ENCODE measurements around the gene EDC3.
A peak's percentile ranks its signal among the peaks of the same experiment; 100 is the strongest.
"Not testable (repeated sequence)": the region's sequence is repeated elsewhere in the genome, so short reads cannot be mapped to it uniquely, and the experiment has no call there.

The EDC3 gene

GRCh38 chr15:74695597-74696397 is at the start of gene EDC3:
EDC3 (minus strand) TSS chr15:74696024; CDS start chr15:74675124, 20,900 bp downstream.
- peak; percentile 73 for DNase-seq (ENCODE audit: low read depth)

- no peak for DNase-seq (ENCODE audit: low read depth)
These were observed 46.6 kb upstream of the EDC3 start for GRCh38 chr15:74742422-74742821.

GRCh38 chr15:74738239-74738638 is 42.4 kb upstream of the EDC3 start:
- DNase-seq (ENCODE audit: low read depth): not testable (repeated sequence)

GRCh38 chr15:74735305-74735704 is 39.5 kb upstream of the EDC3 start:
- DNase-seq (ENCODE audit: low read depth): no peak

- no peak for DNase-seq (ENCODE audit: low read depth)
These were observed 37.4 kb upstream of the EDC3 start for GRCh38 chr15:74733269-74733668.

- no peak for DNase-seq (ENCODE audit: low read depth)
These were observed 37.0 kb upstream of the EDC3 start for GRCh38 chr15:74732846-74733245.

- no peak for DNase-seq (ENCODE audit: low read depth)
These were observed 34.9 kb upstream of the EDC3 start for GRCh38 chr15:74730619-74731316.

- not testable (repeated sequence) for DNase-seq (ENCODE audit: low read depth)
These were observed 33.5 kb upstream of the EDC3 start for GRCh38 chr15:74729372-74729771.

GRCh38 chr15:74728699-74729098 is 32.9 kb upstream of the EDC3 start:
- not testable (repeated sequence) for DNase-seq (ENCODE audit: low read depth)

- DNase-seq (ENCODE audit: low read depth): no peak
These were observed 31.9 kb upstream of the EDC3 start for GRCh38 chr15:74727727-74728126.

GRCh38 chr15:74726774-74727164 is 30.9 kb upstream of the EDC3 start:
- DNase-seq (ENCODE audit: low read depth): no peak

GRCh38 chr15:74725845-74726773 is 30.3 kb upstream of the EDC3 start:
- peak; percentile 23 for DNase-seq (ENCODE audit: low read depth)

- no peak for DNase-seq (ENCODE audit: low read depth)
These were observed 29.5 kb upstream of the EDC3 start, which contains the start of gene CYP1A1 for GRCh38 chr15:74725225-74725774. CYP1A1 (minus strand) TSS chr15:74725528; CDS start chr15:74723097, 2,431 bp downstream.

GRCh38 chr15:74724570-74725224 is 28.9 kb upstream of the EDC3 start:
- no peak for DNase-seq (ENCODE audit: low read depth)

GRCh38 chr15:74723754-74724334 is 28.0 kb upstream of the EDC3 start:
- no peak for DNase-seq (ENCODE audit: low read depth)

GRCh38 chr15:74723187-74723586 is 27.4 kb upstream of the EDC3 start:
- no peak for DNase-seq (ENCODE audit: low read depth)

GRCh38 chr15:74722591-74722990 is 26.8 kb upstream of the EDC3 start:
- no peak for DNase-seq (ENCODE audit: low read depth)

- DNase-seq (ENCODE audit: low read depth): no peak
These were observed 20.8 kb upstream of the EDC3 start for GRCh38 chr15:74716651-74717050.

GRCh38 chr15:74712311-74712710 is 16.5 kb upstream of the EDC3 start:
- no peak for DNase-seq (ENCODE audit: low read depth)

- DNase-seq (ENCODE audit: low read depth): no peak
These were observed 14.7 kb upstream of the EDC3 start for GRCh38 chr15:74710319-74711094.
